Astrocyte (in vitro differentiated cells and primary cell): ENCODE results near the gene MLIP. TPM values are rescaled to one million over a fixed set of nuclear protein-coding genes. Genes with fewer than 3 reads are reported as not detected.

ENCODE experiments used
- DNase-seq: peaks from one replicate; pipeline ENCODE4 v3.0.0-alpha.2; 2010; ENCODE audit warnings: low read depth
- FAIRE-seq: peaks from 2 replicates; lab custom pipeline; 2011; peaks lifted over from hg19 to GRCh38; lab: Jason Lieb, UNC
- H2AFZ ChIP-seq: 2 replicates; pipeline ENCODE4 v1.6.0; 2012; ENCODE audit warnings: low read depth, low read length, inconsistent platforms
- H3K27ac ChIP-seq: 2 replicates; pipeline ENCODE4 v1.5.1; 2011; ENCODE audit warnings: low read depth, low read length, inconsistent platforms
- H3K27me3 ChIP-seq: 2 replicates; pipeline ENCODE4 v1.6.0; 2011; ENCODE audit warnings: low read length, inconsistent platforms; ENCODE audit not compliant: insufficient read depth
- H3K36me3 ChIP-seq: 2 replicates; pipeline ENCODE4 v1.5.1; 2011; ENCODE audit warnings: low read length, inconsistent platforms; ENCODE audit not compliant: insufficient read depth
- H3K4me1 ChIP-seq: 2 replicates; pipeline ENCODE4 v1.5.1; 2011; ENCODE audit warnings: low read length, inconsistent platforms; ENCODE audit not compliant: insufficient read depth
- H3K4me2 ChIP-seq: 2 replicates; pipeline ENCODE4 v1.6.0; 2012; ENCODE audit warnings: low read length, inconsistent platforms
- H3K4me3 ChIP-seq: 2 replicates; pipeline ENCODE4 v1.5.1; 2011; ENCODE audit warnings: low read depth, mild to moderate bottlenecking, low read length, inconsistent platforms; ENCODE audit not compliant: insufficient read depth
- H3K79me2 ChIP-seq: 2 replicates; pipeline ENCODE4 v1.6.0; 2012; ENCODE audit warnings: mild to moderate bottlenecking, low read length, inconsistent platforms; ENCODE audit not compliant: insufficient read depth
- H3K9ac ChIP-seq: 2 replicates; pipeline ENCODE4 v1.6.0; 2012; ENCODE audit warnings: mild to moderate bottlenecking, low read length, inconsistent platforms
- H3K9me3 ChIP-seq: 2 replicates; pipeline ENCODE4 v1.5.1; 2012; ENCODE audit warnings: low read depth, mild to moderate bottlenecking, low read length, inconsistent platforms; ENCODE audit not compliant: insufficient read depth
- H4K20me1 ChIP-seq: 2 replicates; pipeline ENCODE4 v1.6.0; 2012; ENCODE audit warnings: low read length, inconsistent platforms; ENCODE audit not compliant: insufficient read depth
- H3K27ac Mint-ChIP-seq: one replicate; pipeline ENCODE4 v1.8.0; 2021; ENCODE audit warnings: mild to moderate bottlenecking, mixed read lengths; ENCODE audit not compliant: unreplicated experiment
- H3K27me3 Mint-ChIP-seq: one replicate; pipeline ENCODE4 v1.8.0; 2021; ENCODE audit warnings: low read depth, mixed read lengths; ENCODE audit not compliant: unreplicated experiment
- H3K36me3 Mint-ChIP-seq: one replicate; pipeline ENCODE4 v1.8.0; 2021; ENCODE audit warnings: low read depth, mixed read lengths; ENCODE audit not compliant: unreplicated experiment
- H3K4me1 Mint-ChIP-seq: one replicate; pipeline ENCODE4 v1.8.0; 2021; ENCODE audit warnings: low read depth, mixed read lengths; ENCODE audit not compliant: unreplicated experiment
- H3K4me3 Mint-ChIP-seq: one replicate; pipeline ENCODE4 v1.8.0; 2021; ENCODE audit warnings: mild to moderate bottlenecking, moderate library complexity, mixed read lengths; ENCODE audit not compliant: unreplicated experiment
- H3K9me3 Mint-ChIP-seq: one replicate; pipeline ENCODE4 v1.8.0; 2021; ENCODE audit warnings: mild to moderate bottlenecking, mixed read lengths; ENCODE audit not compliant: unreplicated experiment
- CTCF ChIP-seq: IDR thresholded peaks from 2 replicates; pipeline ENCODE4 v1.5.1; 2011; ENCODE audit warnings: low read depth, mild to moderate bottlenecking, inconsistent platforms, low read length, moderate library complexity; ENCODE audit not compliant: insufficient read depth
- EZH2 ChIP-seq: IDR thresholded peaks from 2 replicates; pipeline ENCODE4 v1.6.1; 2012; ENCODE audit warnings: mild to moderate bottlenecking, low read length, inconsistent platforms; ENCODE audit not compliant: insufficient read depth
- total RNA-seq: library from RNA; stranded (reverse); gene quantifications from 2 replicates; pipeline ENCODE4 v1.2.1, GENCODE V29; 2021

MLIP gene
- total RNA-seq, 1 donor from 2014 or later: not detected

- no peaks in the 10 kb centered on the region for H3K27me3 ChIP-seq
- Mint-ChIP-seq H3K9me3 (peaks cover 10% of the 10 kb centered on the region), H3K27ac (no peak overlapping the region), H3K36me3 (no peaks in the 10 kb centered on the region), H3K27me3 (no peaks in the 10 kb centered on the region), H3K4me1 (peaks cover 5% of the 10 kb centered on the region), H3K4me3 (no peak overlapping the region)
- no peak for DNase-seq
- H4K20me1 ChIP-seq: no peaks in the 10 kb centered on the region
- no peaks in the 10 kb centered on the region for H3K4me1 ChIP-seq
- FAIRE-seq: no peak
- no peak overlapping the region for H3K4me3 ChIP-seq
- no peaks in the 10 kb centered on the region for H3K36me3 ChIP-seq
- H3K27ac ChIP-seq: no peak overlapping the region
- H3K4me2 ChIP-seq: no peak overlapping the region
- H3K79me2 ChIP-seq: no peaks in the 10 kb centered on the region
- no peak overlapping the region for H3K9ac ChIP-seq
- H2AFZ ChIP-seq: no peak overlapping the region
- H3K9me3 ChIP-seq: no peaks in the 10 kb centered on the region
- no peak for TF ChIP-seq CTCF
- TF ChIP-seq EZH2: no peak
Measured at GRCh38 chr6:54179152-54179551, 67.9 kb downstream of the MLIP start.

- H3K4me3 Mint-ChIP-seq: no peak overlapping the region
- H3K27me3 ChIP-seq: no peaks in the 10 kb centered on the region
- H3K27me3 Mint-ChIP-seq: no peaks in the 10 kb centered on the region
- no peak for TF ChIP-seq CTCF
- H4K20me1 ChIP-seq: no peaks in the 10 kb centered on the region
- no peaks in the 10 kb centered on the region for H3K4me1 ChIP-seq
- H3K9me3 Mint-ChIP-seq: no peaks in the 10 kb centered on the region
- H3K79me2 ChIP-seq: no peaks in the 10 kb centered on the region
- no peak for DNase-seq
- no peak overlapping the region for H3K9ac ChIP-seq
- no peaks in the 10 kb centered on the region for H3K36me3 ChIP-seq
- no peak overlapping the region for H2AFZ ChIP-seq
- no peaks in the 10 kb centered on the region for H3K36me3 Mint-ChIP-seq
- H3K27ac Mint-ChIP-seq: no peak overlapping the region
- FAIRE-seq: no peak
- H3K9me3 ChIP-seq: no peaks in the 10 kb centered on the region
- no peak overlapping the region for H3K4me3 ChIP-seq
- H3K27ac ChIP-seq: no peak overlapping the region
- no peak overlapping the region for H3K4me2 ChIP-seq
- H3K4me1 Mint-ChIP-seq: peaks cover 8% of the 10 kb centered on the region
Measured at GRCh38 chr6:54183616-54184015, 72.4 kb downstream of the MLIP start.

- no peak for DNase-seq
- no peaks in the 10 kb centered on the region for H3K36me3 ChIP-seq
- no peak overlapping the region for H2AFZ ChIP-seq
- TF ChIP-seq CTCF: no peak
- no peak for TF ChIP-seq EZH2
- no peaks in the 10 kb centered on the region for H3K9me3 Mint-ChIP-seq
- H3K4me2 ChIP-seq: no peak overlapping the region
- no peaks in the 10 kb centered on the region for H3K36me3 Mint-ChIP-seq
- no peaks in the 10 kb centered on the region for H3K4me1 ChIP-seq
- peaks cover 13% of the 10 kb centered on the region for H3K4me1 Mint-ChIP-seq
- no peaks in the 10 kb centered on the region for H3K27me3 ChIP-seq
- no peak overlapping the region for H3K9ac ChIP-seq
- no peak overlapping the region for H3K27ac ChIP-seq
- FAIRE-seq: no peak
- H3K9me3 ChIP-seq: no peaks in the 10 kb centered on the region
- no peak overlapping the region for H3K27ac Mint-ChIP-seq
- H3K4me3 Mint-ChIP-seq: no peak overlapping the region
- H4K20me1 ChIP-seq: no peaks in the 10 kb centered on the region
- H3K79me2 ChIP-seq: no peaks in the 10 kb centered on the region
- no peaks in the 10 kb centered on the region for H3K27me3 Mint-ChIP-seq
- H3K4me3 ChIP-seq: no peak overlapping the region
Measured at GRCh38 chr6:54185885-54186284, 74.6 kb downstream of the MLIP start.
